GM13976 (cell line): ENCODE results near the gene CLCNKA.

ENCODE experiments used
- DNase-seq: peaks from one replicate; pipeline ENCODE4 v3.0.0; 2012; ENCODE audit warnings: low spot score
- CTCF ChIP-seq: IDR thresholded peaks from 2 replicates; pipeline ENCODE4 v1.5.1; 2012; ENCODE audit warnings: borderline replicate concordance, mild to moderate bottlenecking; ENCODE audit not compliant: insufficient read depth; ENCODE audit errors: extremely low read depth, missing control alignments, control extremely low read depth
- in situ Hi-C: fragments of 300-500 bp; cut with MboI; formaldehyde crosslinking; loops from one replicate; pipeline ENCODE4 v1.12.0; 2022; ENCODE audit warnings: low sequenced_read_pairs, mixed read lengths, inconsistent platforms; ENCODE audit not compliant: unreplicated experiment

The CLCNKA gene

GRCh38 chr1:16067933-16068332 is 46.1 kb downstream of the CLCNKA start:
- DNase-seq: no peak
- TF ChIP-seq CTCF: no peak
- in situ Hi-C loops: no loop called here

- no peak for DNase-seq
- in situ Hi-C loops: no loop called here
- TF ChIP-seq CTCF: no peak
These were observed 46.8 kb downstream of the CLCNKA start for GRCh38 chr1:16068356-16069270.

GRCh38 chr1:16070640-16071355 is 49.0 kb downstream of the CLCNKA start:
- in situ Hi-C loops: no loop called here

GRCh38 chr1:16071614-16072013 is 49.8 kb downstream of the CLCNKA start:
- in situ Hi-C loops: no loop called here
- no peak for DNase-seq
- no peak for TF ChIP-seq CTCF

More at GRCh38 chr1:16070640-16071355, 49.0 kb downstream of the CLCNKA start:
- no peak for TF ChIP-seq CTCF
- no peak for DNase-seq

GRCh38 chr1:16072095-16072494 is 50.3 kb downstream of the CLCNKA start:
- TF ChIP-seq CTCF: no peak
- in situ Hi-C loops: no loop called here
- DNase-seq: no peak

GRCh38 chr1:16072616-16073484 is 51.0 kb downstream of the CLCNKA start:
- in situ Hi-C loops: no loop called here
- DNase-seq: no peak
- TF ChIP-seq CTCF: no peak
